ENCODE results near the gene TCF15. TPM values are rescaled to one million over a fixed set of nuclear protein-coding genes. Genes with fewer than 3 reads are reported as not detected.

The TCF15 gene
- total and polyA plus RNA-seq, 2 of the 8 experiments (the other 6 are each of a cell fraction or from before 2014, with no cell fraction given), result 3.7 to 6.9 TPM

- Histone ChIP-seq H4K5ac (ENCODE audit: insufficient read length, low read depth, low read length) (no peak overlapping the region), H4K8ac (ENCODE audit: extremely low read depth, insufficient read depth, low read length) (peak overlapping the region; percentile 90; the same call in 1 of the 2 replicates), H3K36me3 (ENCODE audit: control insufficient read depth in 2 of 4, insufficient read depth in 4 of 4, low read length in 3 of 4) (no peaks in the 10 kb centered on the region), H2BK5ac (ENCODE audit: low read depth, low read length) (peak overlapping the region; percentile 55; the same call in 1 of the 2 replicates), H3K23me2 (ENCODE audit: low read depth, low read length) (no peaks in the 10 kb centered on the region; the same call in 1 of the 2 replicates), H3K56ac (replicated peaks; ENCODE audit: insufficient read length, low read depth, low read length) (no peak overlapping the region), H4K91ac (replicated peaks; ENCODE audit: insufficient read length, low read length) (peak overlapping the region; percentile 58), H3K27ac (ENCODE audit: low read depth, low read length) (no peak overlapping the region), H3K4ac (replicated peaks; ENCODE audit: insufficient read length, low read depth, low read length) (no peak overlapping the region), H3K4me1 (replicated peaks in 1 of 4; ENCODE audit: control insufficient read depth in 3 of 4, insufficient read depth in 4 of 4, low read length in 3 of 4) (peaks cover 13 to 32% (median 16%) of the 10 kb centered on the region in 4 experiments), H3K14ac (ENCODE audit: insufficient read length) (no peak overlapping the region), H4K20me1 (replicated peaks in 1 of 2; ENCODE audit: control insufficient read depth in 1 of 2, insufficient read depth in 2 of 2, low read length in 2 of 2) (no peaks in the 10 kb centered on the region), H2AFZ (ENCODE audit: low read length) (no peak overlapping the region), H3K4me2 (ENCODE audit: insufficient read depth in 1 of 2, low read depth in 2 of 2, low read length in 2 of 2) (peak overlapping the region; percentile 33 to 53), H3K79me2 (ENCODE audit: control insufficient read depth in 1 of 2, insufficient read depth in 2 of 2, low read length in 2 of 2) (no peaks in the 10 kb centered on the region), H2BK120ac (replicated peaks; ENCODE audit: low read depth, low read length) (no peak overlapping the region), H3K23ac (ENCODE audit: insufficient read length) (no peak overlapping the region), H3K9me3 (ENCODE audit: insufficient read depth in 2 of 2, low read depth in 1 of 2, low read length in 1 of 2) (no peaks in the 10 kb centered on the region), H3K4me3 (ENCODE audit: extremely low read depth in 1 of 4, insufficient read depth in 2 of 4, low read depth in 3 of 4, low read length in 4 of 4) (no peak overlapping the region; a peak in 1 of 8 replicates), H3K18ac (ENCODE audit: extremely low read depth, low read length) (no peak overlapping the region), H2AK5ac (ENCODE audit: low read depth, low read length) (0 out of 2 replicates have a peak overlapping the region, but pooled peaks have one; percentile 30), H3K27me3 (replicated peaks in 1 of 4; ENCODE audit: control insufficient read depth in 3 of 4, extremely low read depth in 1 of 4, insufficient read depth in 3 of 4, low read length in 3 of 4) (peaks cover 0 to 11% (median 3%) of the 10 kb centered on the region in 4 experiments; a peak in 5 of 7 replicates), H2BK15ac (ENCODE audit: low read length) (no peak overlapping the region), H2BK20ac (ENCODE audit: low read length) (no peak overlapping the region), H2BK12ac (ENCODE audit: low read depth, low read length) (peak overlapping the region; percentile 93; the same call in 1 of the 2 replicates), H3K79me1 (ENCODE audit: low read depth, low read length) (no peaks in the 10 kb centered on the region), H3K9ac (replicated peaks in 1 of 4; ENCODE audit: extremely low read depth in 1 of 4, low read depth in 3 of 4, low read length in 3 of 4) (no peak overlapping the region)
- no peak for FAIRE-seq
- CTCF ChIA-PET (ENCODE audit: partially characterized antibody), result interaction anchor here (0.7 to 8.8 kb wide), 11 partner anchors 12 to 159 kb away, joined by 3 to 73 read pairs (median 4); no protein-coding TSS in a partner anchor
- peak in 1 of 2 experiments; percentile 66 for DNase-seq (ENCODE audit: low read depth in 1 of 2, low spot score in 2 of 2)
- WGBS, 2 experiments (ENCODE audit: extremely low coverage in 1 of 2, insufficient coverage in 1 of 2, insufficient read length in 1 of 2, insufficient replicate concordance in 2 of 2, low coverage in 1 of 2, low lambda C conversion rate in 2 of 2, missing lambda C conversion rate in 1 of 2), result 37% methylated on average over 12 of the region's 15 CpGs; no CpG with 5 or more reads in 1 of the 2 experiments
- POLR2A ChIA-PET (ENCODE audit: partially characterized antibody), result interaction anchor here (0.9 to 5.0 kb wide), 4 partner anchors 10 to 31 kb away, joined by 3 to 24 read pairs (median 12); partner anchors contain the start of gene CSNK2A1
- 0 out of 3 replicates have a peak, but pooled peaks of 1 of the 2 experiments have one; percentile 12 for TF ChIP-seq EP300 (IDR thresholded peaks at IDR 0.05; ENCODE audit: borderline replicate concordance in 1 of 2, low read depth in 2 of 2, low read length in 2 of 2)
- no peak for TF ChIP-seq EGR1 (IDR thresholded peaks at IDR 0.05; ENCODE audit: borderline replicate concordance, low read depth, low read length)
- peak; percentile 91 for TF ChIP-seq TEAD4 (IDR thresholded peaks at IDR 0.05; ENCODE audit: low read depth, low read length)
- TF ChIP-seq KDM5A (IDR thresholded peaks at IDR 0.05; ENCODE audit: low read length), result no peak
- 0 out of 2 replicates have a peak, but pooled peaks have one; percentile 31 for TF ChIP-seq TCF12 (IDR thresholded peaks at IDR 0.05; ENCODE audit: low read depth, low read length)
- peak in 1 of 2 experiments; percentile 50; a peak in 1 of 4 replicates for TF ChIP-seq HDAC2 (IDR thresholded peaks at IDR 0.05; ENCODE audit: borderline replicate concordance in 1 of 2, low read depth in 2 of 2, low read length in 2 of 2)
- peak; percentile 79 for TF ChIP-seq ASH2L (IDR thresholded peaks at IDR 0.05; ENCODE audit: low read length)
Measured at GRCh38 chr20:574297-574942, 35.7 kb downstream of the TCF15 start.

All from H1 (cell line).